Heart left ventricle (tissue), 16 donors: ENCODE results near the gene TPTE2. TPM values are rescaled to one million over a fixed set of nuclear protein-coding genes. Genes with fewer than 3 reads are reported as not detected.
"Not testable (repeated sequence)": the region's sequence is repeated elsewhere in the genome, so short reads cannot be mapped to it uniquely, and the experiment has no call there.

Experiments
- ATAC-seq, 4 donors: fragments of 200-7000 bp; cut with Tn5 transposase; one replicate each; pipeline ENCODE4 v1.9.1; 2020 to 2022; ENCODE audit warnings: moderate library complexity in 4 of 4, mild to moderate bottlenecking in 3 of 4, moderate number of reproducible peaks in 1 of 4
- DNase-seq, 5 donors: peaks; one replicate each; pipeline ENCODE4 v3.0.0-alpha.2; 2020
- H3K27ac ChIP-seq, 12 donors: fragments of 200-600 bp; sonication (generic) in 4 of 12; one replicate each; pipeline versions ENCODE4 v1.5.0 to v1.8.0; 2016 to 2022; ENCODE audit warnings: mild to moderate bottlenecking in 2 of 12
- H3K27me3 ChIP-seq, 9 donors: fragments of 200-600 bp; sonication (generic) in 2 of 9; one replicate each; pipeline versions ENCODE4 v1.5.1 to v1.8.0; 2016 to 2022; ENCODE audit warnings: mild to moderate bottlenecking in 3 of 9
- H3K36me3 ChIP-seq, 9 donors: fragments of 200-600 bp; sonication (generic) in 2 of 9; one replicate each; pipeline versions ENCODE4 v1.5.0 to v1.8.0; 2018 to 2022; ENCODE audit warnings: mild to moderate bottlenecking in 2 of 9
- H3K4me1 ChIP-seq, 12 donors: fragments of 200-600 bp; sonication (generic) in 4 of 12; one replicate each; pipeline versions ENCODE4 v1.5.0 to v1.8.0; 2016 to 2022; ENCODE audit warnings: mild to moderate bottlenecking in 3 of 12
- H3K4me3 ChIP-seq, 12 donors: fragments of 200-600 bp; sonication (generic) in 4 of 12; one replicate each; pipeline versions ENCODE4 v1.5.0 to v1.8.0; 2017 to 2022; ENCODE audit warnings: mild to moderate bottlenecking in 9 of 12, moderate library complexity in 4 of 12
- H3K9me3 ChIP-seq, 12 donors: fragments of 200-600 bp; sonication (generic) in 4 of 12; one replicate each; pipeline versions ENCODE4 v1.5.0 to v1.8.0; 2016 to 2022; ENCODE audit warnings: mild to moderate bottlenecking in 1 of 12
- POLR2A ChIP-seq, 2 donors: fragments of 450-650 bp; IDR thresholded peaks; one replicate each; pipeline ENCODE4 v1.6.1; 2017; ENCODE audit warnings: antibody characterized with exemption in 2 of 2, mild to moderate bottlenecking in 2 of 2, moderate library complexity in 2 of 2
- WGBS, 4 donors: extraction: QIAGEN DNeasy Blood & Tissue Kit in 2 of 4; methylation state at CpG; one replicate each; pipeline versions ENCODE4 v1.1.5 to v1.1.7; 2013 to 2018; 5-methylcytosine and 5-hydroxymethylcytosine counted together
- intact Hi-C, 10 donors: fragments of 100-400 bp; cut with DNase I; formaldehyde crosslinking; loops; one replicate each; pipeline versions ENCODE4 v1.11.1 to v1.14.2; 2022
- polyA plus RNA-seq, 2 donors: library from polyadenylated mRNA; stranded (reverse); fragments of 200-250 nt; gene quantifications; one replicate each; pipeline ENCODE4 v1.2.3, GENCODE V29; 2013
- total RNA-seq, 9 donors: library from RNA; depleted of rRNA in 2 of 9; stranded (reverse); fragments of >200 nt in 2 of 9; fragmentation: NEBNext Ultra II Directional in 3 of 9; extraction: Animal tissue kit (Norgen Biotek cat#: 25700) in 3 of 9; gene quantifications; one replicate each; pipeline versions ENCODE4 v1.1.0 to v1.2.4, GENCODE V29; 2016 to 2023
- TF ChIP-seq, protein P1 (sequence below), 12 donors: fragments of 200-600 bp; sonication (generic) in 4 of 12; IDR thresholded peaks; one replicate each; pipeline versions ENCODE4 v1.5.0 to v1.8.0; 2018 to 2022; ENCODE audit warnings: antibody characterized with exemption in 12 of 12, mild to moderate bottlenecking in 5 of 12
- donor health status: ischemic (EF 13 %, LVEDD 7.1; RV severe dilation, severe dysfunction).
- donor health status: healthy with polysubstance abuse.
- donor health status: DM: no; HTN: yes; CAD: no.
- donor health status: DM: no; HTN: no; CAD: no.
- donor health status: ischemic (EF 25% LVEDD 6.9; RV normal size, moderate dysfunction).
- donor health status: ischemic (EF 25% LVEDD 5.7; RV mildly dilated, moderate dysfunction).
- donor health status: healthy.
- donor health status: DM: yes; HTN: yes; CAD: no.
- donor health status: ischemic (EF 35%, LVEDD 5.7; RV mildly dilated, moderate dysfunction).
- donor health status: nonischemic (EF 11% LVEDD 7.7; RV severe dilation, severe dysfunction).
- donor health status: DM: yes; HTN: yes; CAD: no.
- donor health status: PGD.
- donor health status: ischemic (EF 29% LVEDD 5.4; RV normal size, mild dysfunction).
- donor health status: nonischemic (EF 23%, LVEDD 6.1; RV moderate dilation, normal function).

TPTE2 gene
- total and polyA plus RNA-seq, 11 donors = not detected

DNA sequence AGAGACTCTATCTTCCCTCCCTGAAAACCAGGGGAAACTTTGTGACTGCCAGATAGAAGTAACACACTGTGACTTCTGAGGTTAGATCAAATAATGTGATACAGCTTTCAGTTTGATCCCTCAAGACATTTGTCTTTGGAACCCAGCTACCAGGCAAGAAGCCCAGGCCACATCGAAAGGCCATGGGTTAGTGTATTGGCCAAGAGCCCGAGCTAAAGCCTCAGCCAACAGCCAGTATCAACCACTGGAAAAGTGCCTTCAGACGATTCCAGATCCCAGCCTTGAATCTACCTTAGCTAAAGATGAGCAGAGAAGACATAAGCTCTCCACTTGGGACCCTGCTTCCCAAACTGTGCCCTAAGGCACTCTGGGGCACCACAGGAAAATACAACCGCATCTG, 10.9 kb upstream of the TPTE2 start:
- DNase-seq (no peak), ATAC-seq (no peak)
- Histone ChIP-seq H3K9me3 (no peaks in the 10 kb centered on the region), H3K4me1 (no peaks in the 10 kb centered on the region), H3K27me3 (peaks cover 0 to 4% (median 0%) of the 10 kb centered on the region in 9 donors), H3K4me3 (no peak overlapping the region), H3K27ac (no peak overlapping the region), H3K36me3 (no peaks in the 10 kb centered on the region)
- TF ChIP-seq POLR2A (IDR thresholded peaks at IDR 0.05) = no peak
- TF ChIP-seq, protein P1, sequence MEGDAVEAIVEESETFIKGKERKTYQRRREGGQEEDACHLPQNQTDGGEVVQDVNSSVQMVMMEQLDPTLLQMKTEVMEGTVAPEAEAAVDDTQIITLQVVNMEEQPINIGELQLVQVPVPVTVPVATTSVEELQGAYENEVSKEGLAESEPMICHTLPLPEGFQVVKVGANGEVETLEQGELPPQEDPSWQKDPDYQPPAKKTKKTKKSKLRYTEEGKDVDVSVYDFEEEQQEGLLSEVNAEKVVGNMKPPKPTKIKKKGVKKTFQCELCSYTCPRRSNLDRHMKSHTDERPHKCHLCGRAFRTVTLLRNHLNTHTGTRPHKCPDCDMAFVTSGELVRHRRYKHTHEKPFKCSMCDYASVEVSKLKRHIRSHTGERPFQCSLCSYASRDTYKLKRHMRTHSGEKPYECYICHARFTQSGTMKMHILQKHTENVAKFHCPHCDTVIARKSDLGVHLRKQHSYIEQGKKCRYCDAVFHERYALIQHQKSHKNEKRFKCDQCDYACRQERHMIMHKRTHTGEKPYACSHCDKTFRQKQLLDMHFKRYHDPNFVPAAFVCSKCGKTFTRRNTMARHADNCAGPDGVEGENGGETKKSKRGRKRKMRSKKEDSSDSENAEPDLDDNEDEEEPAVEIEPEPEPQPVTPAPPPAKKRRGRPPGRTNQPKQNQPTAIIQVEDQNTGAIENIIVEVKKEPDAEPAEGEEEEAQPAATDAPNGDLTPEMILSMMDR (IDR thresholded peaks at IDR 0.05) = no peak
- 68 to 81% (median 74%) methylated on average over 4 of the region's 4 CpGs for WGBS, 4 donors
- intact Hi-C loops = no loop called here

DNA sequence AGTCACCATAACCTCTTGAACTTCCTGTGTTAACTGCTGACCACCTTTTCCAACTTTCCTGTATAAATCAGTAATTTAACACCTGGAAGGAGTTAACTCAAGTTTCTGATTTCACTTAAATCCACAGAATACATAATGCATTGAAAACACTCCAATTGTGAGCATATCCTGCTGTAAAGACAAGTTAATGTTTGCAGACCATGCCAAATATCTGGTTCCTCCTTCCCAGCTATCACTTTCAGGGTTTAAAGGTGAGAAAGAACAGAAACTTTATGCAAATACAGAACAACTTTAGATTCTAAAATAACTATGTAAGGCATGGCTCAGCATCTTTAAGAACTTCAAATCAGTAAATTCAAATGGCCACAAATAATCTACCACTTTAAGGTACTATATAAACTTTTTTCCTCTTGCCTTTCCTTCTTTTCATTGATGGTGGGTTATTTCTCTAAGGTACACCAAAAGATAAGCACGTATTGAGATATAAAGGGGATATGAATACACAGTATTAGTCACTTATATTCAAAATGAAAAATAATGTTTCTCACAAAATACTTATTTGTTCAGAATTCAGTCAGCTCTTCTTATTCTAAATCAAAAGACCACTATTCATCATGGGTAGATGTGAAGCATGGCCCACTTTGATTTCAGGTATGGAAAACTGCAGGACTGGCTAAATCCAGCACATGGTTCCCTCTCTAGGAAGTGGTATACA, 6.6 kb upstream of the TPTE2 start:
- H3K4me3 ChIP-seq = no peak overlapping the region
- peaks cover 3 to 19% (median 7%) of the 10 kb centered on the region in 9 donors for H3K27me3 ChIP-seq
- no peaks in the 10 kb centered on the region for H3K36me3 ChIP-seq
- TF ChIP-seq POLR2A (IDR thresholded peaks at IDR 0.05) = no peak
- TF ChIP-seq, protein P1 (IDR thresholded peaks at IDR 0.05) = no peak
- 45 to 69% (median 58%) methylated on average over 1 of the region's 1 CpG for WGBS, 4 donors
- peaks cover 0 to 5% (median 0%) of the 10 kb centered on the region in 12 donors for H3K4me1 ChIP-seq
- H3K9me3 ChIP-seq = no peaks in the 10 kb centered on the region
- intact Hi-C loops = no loop called here
- no peak for DNase-seq
- ATAC-seq = no peak
- no peak overlapping the region for H3K27ac ChIP-seq

DNA sequence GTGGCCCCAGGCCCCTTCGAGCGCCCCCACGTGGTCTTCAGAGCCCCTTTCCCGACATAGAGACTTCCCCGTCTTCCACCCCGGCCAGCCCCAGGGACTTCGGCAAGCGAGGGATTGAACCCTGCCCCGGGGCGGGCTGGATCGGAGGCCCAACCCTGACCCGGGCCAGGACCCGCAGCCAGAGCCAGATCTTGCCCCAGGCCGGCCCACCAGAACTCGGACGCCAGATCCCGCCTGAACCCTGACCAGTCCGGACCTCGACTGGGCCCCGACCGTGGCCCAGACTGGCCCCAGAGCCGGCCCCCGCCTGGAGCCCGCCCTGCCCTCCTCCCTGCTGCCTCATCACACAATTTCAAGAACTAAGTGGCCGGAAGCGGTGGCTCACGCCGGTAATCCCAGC, 253 bp upstream of the TPTE2 start:
- no peaks in the 10 kb centered on the region for H3K9me3 ChIP-seq
- no peak overlapping the region for H3K27ac ChIP-seq
- DNase-seq = peak in 1 of 5 donors; percentile 60
- WGBS, 4 donors = 85 to 93% (median 91%) methylated on average over 14 to 28 of the region's 28 CpGs
- TF ChIP-seq, protein P1 (IDR thresholded peaks at IDR 0.05) = no peak
- no peak for TF ChIP-seq POLR2A (IDR thresholded peaks at IDR 0.05)
- no peak overlapping the region for H3K4me3 ChIP-seq
- intact Hi-C loops = no loop called here
- H3K36me3 ChIP-seq = no peaks in the 10 kb centered on the region
- no peak for ATAC-seq
- H3K27me3 ChIP-seq = peaks cover 3 to 18% (median 7%) of the 10 kb centered on the region in 9 donors
- H3K4me1 ChIP-seq = peaks cover 0 to 5% (median 0%) of the 10 kb centered on the region in 12 donors

DNA sequence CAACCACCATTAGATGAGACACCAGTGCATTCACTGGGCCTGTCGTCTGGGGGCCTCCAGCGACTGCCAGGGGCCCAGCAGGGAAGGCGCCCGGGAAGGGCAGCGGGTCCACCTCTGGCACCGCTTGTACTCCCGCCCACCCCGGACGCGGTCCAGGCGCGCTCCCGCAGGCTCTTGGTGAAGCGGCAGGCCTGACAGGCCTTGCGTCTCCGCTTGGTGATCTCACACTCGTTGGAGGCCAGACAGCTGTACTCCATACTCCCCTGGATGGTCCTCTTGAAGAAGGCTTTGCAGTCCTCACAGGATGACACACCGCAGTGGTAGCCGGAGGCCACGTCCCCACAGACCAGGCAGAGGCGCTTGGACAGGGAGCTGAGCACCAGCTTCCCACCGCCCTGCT, 660 bp downstream of the TPTE2 start:
- H3K4me3 ChIP-seq, H3K9me3 ChIP-seq, DNase-seq, intact Hi-C loops, H3K36me3 ChIP-seq, H3K27ac ChIP-seq, H3K4me1 ChIP-seq: not testable (repeated sequence)
- peaks cover 3 to 11% (median 6%) of the 10 kb centered on the region in 9 donors for H3K27me3 ChIP-seq
- 88 to 97% (median 94%) methylated on average over 17 to 22 of the region's 22 CpGs for WGBS, 4 donors
- ATAC-seq = peak in 1 of 4 donors; percentile 33

DNA sequence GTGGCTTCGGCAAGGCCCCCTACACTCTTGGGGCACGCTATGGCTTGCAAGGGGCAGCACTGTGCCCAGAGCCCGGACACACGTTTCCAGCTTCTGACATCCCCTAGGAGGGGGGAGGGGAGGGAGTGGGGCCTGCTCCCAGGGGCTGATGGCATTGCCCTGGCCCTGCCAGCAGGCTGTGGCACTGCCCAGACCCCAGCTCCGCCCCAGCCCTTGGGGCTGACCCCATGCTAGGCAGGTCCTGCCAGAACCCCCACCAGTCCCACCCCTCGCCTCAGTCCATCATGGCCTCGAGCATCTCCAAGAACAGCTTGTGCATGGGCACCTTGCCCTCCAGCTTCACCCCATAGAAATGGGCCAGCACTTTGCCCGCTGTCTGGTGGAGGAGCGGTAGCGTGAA, 1.6 kb downstream of the TPTE2 start:
- H3K4me3 ChIP-seq, ATAC-seq, intact Hi-C loops, H3K4me1 ChIP-seq, H3K9me3 ChIP-seq, DNase-seq, H3K36me3 ChIP-seq, H3K27me3 ChIP-seq, H3K27ac ChIP-seq: not testable (repeated sequence)
- WGBS, 4 donors = 86% methylated on average over 1 of the region's 10 CpGs; no CpG with 5 or more reads in 3 of the 4 donors

DNA sequence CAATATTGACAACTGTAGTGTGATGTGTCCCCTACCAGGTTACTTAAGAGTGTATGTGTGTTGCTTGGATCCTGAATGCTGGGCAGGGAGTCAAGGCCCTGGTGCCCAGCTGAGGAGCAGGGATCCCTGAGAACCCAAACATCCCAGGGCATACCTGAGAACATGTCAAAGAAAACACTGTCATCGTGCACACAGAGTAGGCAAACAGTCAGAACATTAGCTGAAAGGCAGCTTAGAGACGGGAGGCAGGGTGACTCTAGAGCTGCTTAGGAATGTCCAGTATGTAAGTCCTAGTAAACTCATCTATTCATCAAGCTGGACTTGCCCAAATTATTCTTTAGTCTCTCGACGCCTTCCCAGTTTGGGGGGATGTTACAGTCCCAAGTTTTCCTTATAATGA, 4.0 kb downstream of the TPTE2 start:
- H3K4me3 ChIP-seq, DNase-seq, H3K4me1 ChIP-seq, H3K36me3 ChIP-seq, ATAC-seq, H3K27me3 ChIP-seq, H3K27ac ChIP-seq, H3K9me3 ChIP-seq, intact Hi-C loops: not testable (repeated sequence)
- WGBS, 4 donors = 72 to 85% (median 73%) methylated on average over 2 to 3 of the region's 4 CpGs

DNA sequence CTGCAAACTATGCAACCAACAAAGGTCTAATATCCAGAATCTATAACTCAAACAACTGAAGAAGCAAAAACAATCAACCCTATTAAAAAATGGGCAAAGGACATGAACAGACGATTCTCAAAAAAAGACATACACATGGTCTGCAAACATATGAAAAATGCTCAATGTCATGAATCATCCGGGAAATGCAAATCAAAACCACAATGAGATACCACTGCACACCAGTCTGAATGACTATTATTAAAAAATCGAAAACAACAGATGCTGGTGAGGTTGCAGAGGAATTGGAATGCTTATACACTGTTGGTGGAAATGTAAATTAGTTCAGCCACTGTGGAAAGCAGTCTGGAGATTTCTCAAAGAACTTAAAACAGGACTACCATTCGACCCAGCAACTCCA, 12.1 kb downstream of the TPTE2 start:
- 54 to 74% (median 61%) methylated on average over 3 to 4 of the region's 4 CpGs for WGBS, 4 donors
- intact Hi-C loops, H3K27me3 ChIP-seq, H3K4me3 ChIP-seq, H3K4me1 ChIP-seq, H3K36me3 ChIP-seq, DNase-seq, H3K27ac ChIP-seq, H3K9me3 ChIP-seq, ATAC-seq: not testable (repeated sequence)

DNA sequence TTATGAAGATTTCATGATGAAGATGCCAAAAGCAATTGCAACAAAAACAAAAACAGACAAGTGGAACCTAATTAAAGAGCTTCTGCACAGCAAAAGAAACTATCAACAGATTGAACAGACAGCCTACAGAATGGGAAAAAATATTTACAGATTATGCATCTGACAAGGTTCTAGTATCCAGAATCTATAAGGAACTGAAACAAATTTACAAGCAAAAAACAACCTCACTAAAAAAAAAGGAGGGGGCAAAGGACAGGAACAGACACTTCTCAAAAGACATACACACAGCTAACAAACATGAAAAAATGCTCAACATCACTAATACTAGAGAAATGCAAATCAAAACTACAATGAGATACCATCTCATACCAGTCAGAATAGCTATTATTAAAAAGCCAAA, 35.7 kb downstream of the TPTE2 start:
- ATAC-seq, H3K9me3 ChIP-seq, DNase-seq, H3K4me1 ChIP-seq, intact Hi-C loops, H3K27me3 ChIP-seq, H3K36me3 ChIP-seq, H3K27ac ChIP-seq, H3K4me3 ChIP-seq: not testable (repeated sequence)
